K562 treated with DMSO at 1 percent for 48 hours (cell line): ENCODE measurements around the gene EDRF1. TPM values are rescaled to one million over a fixed set of nuclear protein-coding genes. Genes with fewer than 3 reads are reported as not detected.

ENCODE experiments used
- total RNA-seq: library from RNA; unstranded; fragments of 300-600 nt; gene quantifications from 2 replicates; pipeline ENCODE4 v1.2.3, GENCODE V29; 2022; ENCODE audit warnings: low replicate concordance; ENCODE audit errors: extremely low read depth

EDRF1 gene
- total RNA-seq, result not detected in 2 replicates

DNA sequence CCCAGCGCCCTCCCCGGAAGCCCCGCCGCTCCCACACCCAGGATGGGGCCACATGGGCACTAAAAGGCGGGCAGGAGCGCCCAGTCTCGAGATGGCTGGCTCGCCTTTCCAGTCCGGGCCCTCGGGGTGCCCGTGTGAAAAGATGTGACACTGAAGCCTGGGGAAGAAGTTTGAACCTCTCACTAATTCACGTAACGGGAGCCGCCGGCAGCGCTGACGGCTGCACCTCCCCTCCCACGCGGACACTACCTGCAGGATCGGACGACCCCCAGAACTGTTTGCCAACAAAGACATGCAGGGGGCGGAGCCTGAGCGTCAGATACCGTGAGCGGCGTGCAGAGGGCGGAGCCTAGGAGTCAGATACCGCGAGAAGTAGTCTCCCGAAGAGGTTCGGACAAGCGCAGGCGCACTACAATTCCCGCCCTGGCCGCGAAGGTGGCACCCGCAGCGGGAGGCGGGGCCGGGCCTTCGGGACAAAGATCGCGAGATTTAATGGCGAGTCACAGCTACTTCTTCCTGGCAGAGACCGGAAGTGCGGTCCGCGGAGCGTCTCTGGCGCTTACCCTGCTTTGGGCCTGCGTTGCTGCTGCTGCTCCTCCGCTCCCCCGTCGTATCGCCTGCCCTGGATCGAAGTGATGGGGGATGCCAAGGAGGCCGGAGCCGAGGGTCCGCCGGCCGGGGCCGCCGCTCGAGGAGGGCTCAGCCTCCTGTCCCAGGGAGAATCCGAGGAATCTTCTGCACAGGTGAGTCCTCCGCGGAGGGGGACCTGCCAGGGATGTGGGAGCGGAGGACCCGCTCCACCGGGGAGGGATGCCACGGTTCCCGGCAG lies at the start of gene EDRF1:
EDRF1 (plus strand) TSS at position 537 of the 829 bp plus-strand sequence; CDS start at position 636, 99 bp downstream.

DNA sequence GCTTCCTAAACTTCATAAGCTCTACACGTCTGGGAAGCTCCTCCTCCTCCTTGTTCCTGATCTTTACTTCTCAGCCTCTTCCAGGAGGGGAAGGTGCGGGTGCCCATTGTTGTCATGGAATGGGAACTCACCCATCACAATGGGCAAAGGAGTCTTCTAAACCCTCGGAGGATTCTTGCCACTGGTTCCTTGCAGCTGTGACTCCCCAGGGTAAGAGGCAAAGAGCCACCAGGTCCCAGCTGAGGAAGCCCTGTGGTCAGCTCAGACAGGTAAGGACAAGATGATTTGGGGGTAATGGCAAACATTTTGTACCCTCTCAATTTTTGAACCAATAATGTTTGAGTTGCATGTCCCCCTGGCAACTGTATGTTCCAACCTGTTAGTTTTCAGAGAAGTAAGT lies 36.4 kb upstream of the EDRF1 start, which contains the start of gene TEX36:
TEX36 (minus strand) TSS at position 101 of the 400 bp plus-strand sequence. CDS start 174 bp downstream, outside the sequence.

DNA sequence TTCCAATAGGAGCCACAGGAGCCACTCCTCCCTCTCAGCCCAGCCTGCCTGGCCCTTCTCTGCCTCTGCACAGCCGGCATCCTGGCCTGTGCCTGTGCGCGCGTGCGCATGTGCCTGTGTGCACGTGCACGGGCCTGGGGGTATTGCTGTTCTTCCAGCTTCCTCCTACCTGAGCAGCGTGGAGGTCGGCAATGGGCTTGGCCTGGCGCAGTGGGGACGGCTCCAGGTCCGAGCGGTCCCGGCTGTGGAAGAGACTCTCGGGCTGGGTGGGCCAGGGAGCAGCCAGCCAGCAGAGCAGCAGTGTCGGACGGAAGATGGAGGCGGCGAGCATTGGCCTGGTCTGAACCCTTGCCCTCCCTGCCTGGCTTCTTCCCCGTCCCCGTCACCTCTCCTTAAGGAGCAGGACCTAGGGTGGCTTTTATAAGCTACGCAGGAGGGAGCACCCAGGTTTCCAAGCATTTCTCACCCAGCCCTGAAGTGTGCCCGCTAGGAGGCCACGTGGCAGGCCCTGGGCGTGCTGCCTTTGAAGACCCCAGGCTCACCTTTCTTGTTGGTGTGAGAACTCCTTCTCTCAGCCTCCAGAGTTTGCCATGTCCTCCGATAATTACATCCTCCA lies 56.1 kb downstream of the EDRF1 start, which contains the start of gene MMP21:
MMP21 (minus strand) TSS at position 331 of the 616 bp plus-strand sequence; CDS start at position 331, 0 bp downstream.

Other genes with a start within 250 kb of the EDRF1 start
- not detected in 2 replicates for gene TEX36, start 36.5 kb upstream of the EDRF1 start, total RNA-seq
- gene MMP21, start 56.1 kb downstream of the EDRF1 start, total RNA-seq, result not detected in 2 replicates
- gene UROS, start 103.5 kb downstream of the EDRF1 start, total RNA-seq, result not detected in 2 replicates
- gene BCCIP, start 103.8 kb downstream of the EDRF1 start, total RNA-seq, result not detected in 2 replicates
- gene DHX32, start 161.6 kb downstream of the EDRF1 start, total RNA-seq, result not detected in 2 replicates
- not detected in 2 replicates for gene FANK1, start 176.9 kb downstream of the EDRF1 start, total RNA-seq